ENCODE measurements around the gene PJA1. TPM values are rescaled to one million over a fixed set of nuclear protein-coding genes. Genes with fewer than 3 reads are reported as not detected.

Gene PJA1
- 10 to 100 TPM; 14.1 to 16.0 (median 14.9) TPM for total RNA-seq

DNA sequence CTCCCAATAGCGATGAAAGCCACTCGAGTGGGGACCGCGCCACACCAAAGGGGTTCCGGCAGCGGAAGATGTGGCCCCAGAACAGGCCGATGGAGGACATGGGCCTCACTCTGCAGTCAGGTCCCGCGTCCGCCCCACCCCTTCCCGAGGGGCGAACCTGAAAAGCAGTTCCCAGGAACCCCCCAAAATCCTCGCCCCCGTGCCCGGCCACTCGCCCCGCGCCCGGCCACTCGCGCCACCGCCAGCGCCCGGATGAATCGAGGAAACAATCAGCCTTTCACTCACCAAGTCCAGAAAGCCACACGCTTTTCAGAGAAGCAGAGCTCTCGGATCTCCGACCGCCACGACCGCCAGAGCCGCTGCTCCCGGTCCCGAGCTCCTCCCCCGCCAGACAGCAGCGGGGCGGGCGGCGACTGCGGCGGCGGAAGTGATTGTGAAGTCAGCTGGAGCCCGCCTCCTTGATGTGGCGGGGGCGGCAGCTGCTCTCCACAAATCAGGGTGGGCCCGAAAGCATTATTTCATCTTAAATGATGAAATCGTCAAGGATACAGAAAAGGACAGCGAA, at the start of gene PJA1:
TSS of gene PJA1 (minus strand) at position 367 of the 565 bp plus-strand sequence. CDS start 2,380 bp downstream, outside the sequence.
- H3K4me1 Mint-ChIP-seq (ENCODE audit: low read depth): peaks cover 28% of the 10 kb centered on the region
- peak within 1 kb of the TSS; percentile 87 for H3K4me3 Mint-ChIP-seq
- H3K9me3 Mint-ChIP-seq: no peaks in the 10 kb centered on the region
- H3K27me3 Mint-ChIP-seq (ENCODE audit: low read depth): no peaks in the 10 kb centered on the region
- ATAC-seq: peak; percentile 79 to 89
- peaks cover 10% of the 10 kb centered on the region for H3K36me3 Mint-ChIP-seq (ENCODE audit: insufficient read depth)
- DNase-seq: peak; percentile 62

- Mint-ChIP-seq H3K27me3 (ENCODE audit: low read depth) (no peaks in the 10 kb centered on the region), H3K36me3 (ENCODE audit: insufficient read depth) (no peaks in the 10 kb centered on the region)
These were observed 49.2 kb upstream of the PJA1 start for GRCh38 chrX:69214463-69214862.

GRCh38 chrX:69211701-69212100, 46.4 kb upstream of the PJA1 start:
- Mint-ChIP-seq H3K4me1 (ENCODE audit: low read depth) (no peaks in the 10 kb centered on the region), H3K4me3 (no peak overlapping the region), H3K9me3 (no peaks in the 10 kb centered on the region), H3K36me3 (ENCODE audit: insufficient read depth) (no peaks in the 10 kb centered on the region), H3K27me3 (ENCODE audit: low read depth) (no peaks in the 10 kb centered on the region)
- ATAC-seq (no peak), DNase-seq (no peak)

More at GRCh38 chrX:69214463-69214862, 49.2 kb upstream of the PJA1 start:
- Mint-ChIP-seq H3K4me3 (no peak overlapping the region), H3K4me1 (ENCODE audit: low read depth) (no peaks in the 10 kb centered on the region), H3K9me3 (no peaks in the 10 kb centered on the region)
- ATAC-seq: no peak
- no peak for DNase-seq

DNA sequence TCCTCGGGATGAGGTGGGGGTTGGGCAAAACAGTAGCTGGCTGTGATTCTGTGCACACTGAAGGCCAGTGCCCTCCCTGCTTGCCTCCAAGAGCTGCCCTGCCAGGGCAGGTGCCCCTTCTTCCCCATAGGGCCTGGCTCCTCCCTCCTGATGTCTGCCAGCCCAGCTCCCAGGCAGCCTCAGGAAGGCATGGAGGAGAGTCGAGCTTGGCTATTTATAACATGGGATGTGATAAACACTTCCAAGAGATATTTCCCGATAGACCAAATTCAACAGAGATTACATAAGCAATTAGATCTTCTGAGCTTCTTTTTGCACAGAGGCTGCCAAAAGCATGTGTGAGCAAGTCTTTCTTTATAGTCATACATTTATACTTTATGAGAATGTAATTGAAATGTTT, 45.3 kb upstream of the PJA1 start:
- ATAC-seq (no peak), DNase-seq (no peak)
- no peak overlapping the region for H3K4me3 Mint-ChIP-seq
- no peaks in the 10 kb centered on the region for H3K9me3 Mint-ChIP-seq
- no peaks in the 10 kb centered on the region for H3K36me3 Mint-ChIP-seq (ENCODE audit: insufficient read depth)
- H3K27me3 Mint-ChIP-seq (ENCODE audit: low read depth): no peaks in the 10 kb centered on the region
- no peaks in the 10 kb centered on the region for H3K4me1 Mint-ChIP-seq (ENCODE audit: low read depth)

- Mint-ChIP-seq H3K4me3 (no peak overlapping the region), H3K27me3 (ENCODE audit: low read depth) (no peaks in the 10 kb centered on the region), H3K4me1 (ENCODE audit: low read depth) (no peaks in the 10 kb centered on the region), H3K36me3 (ENCODE audit: insufficient read depth) (no peaks in the 10 kb centered on the region), H3K9me3 (no peaks in the 10 kb centered on the region)
- ATAC-seq (no peak), DNase-seq (no peak)
These were observed 42.0 kb upstream of the PJA1 start for GRCh38 chrX:69207216-69207615.

DNA sequence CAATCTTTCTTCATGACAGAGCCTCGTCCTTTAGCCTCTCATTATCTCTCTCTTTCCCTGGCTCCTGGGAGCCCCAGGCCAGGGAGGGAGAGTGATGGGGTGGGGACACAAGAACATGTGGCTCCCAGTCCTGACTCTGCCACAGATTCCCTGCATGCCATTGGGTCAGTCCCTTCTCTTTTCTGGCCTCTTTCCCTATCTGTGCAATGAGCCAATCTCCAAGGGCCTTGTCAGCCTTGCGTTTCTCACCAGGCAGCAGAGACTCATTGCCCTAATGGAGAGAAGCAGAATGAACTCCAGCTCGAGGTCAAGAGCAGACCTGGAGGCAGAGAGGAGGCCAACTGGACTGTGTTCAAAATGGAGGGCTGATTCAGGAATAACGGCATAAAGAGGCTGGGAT, 38.4 kb upstream of the PJA1 start:
- H3K4me3 Mint-ChIP-seq: no peak overlapping the region
- no peak for ATAC-seq
- no peaks in the 10 kb centered on the region for H3K9me3 Mint-ChIP-seq
- H3K36me3 Mint-ChIP-seq (ENCODE audit: insufficient read depth): no peaks in the 10 kb centered on the region
- no peak for DNase-seq
- no peaks in the 10 kb centered on the region for H3K4me1 Mint-ChIP-seq (ENCODE audit: low read depth)
- H3K27me3 Mint-ChIP-seq (ENCODE audit: low read depth): no peaks in the 10 kb centered on the region

GRCh38 chrX:69197690-69198089, 32.4 kb upstream of the PJA1 start:
- Mint-ChIP-seq H3K4me1 (ENCODE audit: low read depth) (no peaks in the 10 kb centered on the region), H3K4me3 (no peak overlapping the region), H3K9me3 (no peaks in the 10 kb centered on the region), H3K27me3 (ENCODE audit: low read depth) (no peaks in the 10 kb centered on the region), H3K36me3 (ENCODE audit: insufficient read depth) (no peaks in the 10 kb centered on the region)
- DNase-seq (no peak), ATAC-seq (no peak)

GRCh38 chrX:69196666-69197065, 31.4 kb upstream of the PJA1 start:
- Mint-ChIP-seq H3K4me1 (ENCODE audit: low read depth) (no peaks in the 10 kb centered on the region), H3K27me3 (ENCODE audit: low read depth) (no peaks in the 10 kb centered on the region), H3K9me3 (no peaks in the 10 kb centered on the region), H3K36me3 (ENCODE audit: insufficient read depth) (no peaks in the 10 kb centered on the region), H3K4me3 (no peak overlapping the region)
- no peak for ATAC-seq
- DNase-seq: no peak

GRCh38 chrX:69195810-69196209, 30.6 kb upstream of the PJA1 start:
- no peaks in the 10 kb centered on the region for H3K4me1 Mint-ChIP-seq (ENCODE audit: low read depth)
- H3K36me3 Mint-ChIP-seq (ENCODE audit: insufficient read depth): no peaks in the 10 kb centered on the region
- no peaks in the 10 kb centered on the region for H3K9me3 Mint-ChIP-seq
- no peak for DNase-seq
- no peak for ATAC-seq
- H3K27me3 Mint-ChIP-seq (ENCODE audit: low read depth): no peaks in the 10 kb centered on the region
- no peak overlapping the region for H3K4me3 Mint-ChIP-seq

DNA sequence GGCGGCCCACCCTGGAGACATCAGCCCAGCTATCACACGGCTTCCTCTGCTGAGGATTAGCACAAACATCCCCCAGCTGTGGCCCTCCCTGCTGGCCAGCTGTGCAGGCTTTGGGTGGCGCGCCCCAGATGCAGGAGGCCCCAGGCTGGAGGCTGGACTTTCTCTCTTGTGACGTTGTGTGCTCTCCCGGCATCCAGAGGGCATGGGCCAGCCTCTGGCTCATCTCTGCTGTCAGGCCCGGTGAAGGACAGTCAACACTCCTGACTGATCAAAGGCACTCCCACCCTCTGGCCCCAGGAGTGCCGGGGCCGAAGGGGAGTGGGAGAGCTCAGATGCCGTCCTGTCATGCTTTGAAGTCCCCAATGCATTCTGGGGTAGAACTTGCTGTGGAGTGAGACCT, 29.9 kb upstream of the PJA1 start:
- H3K36me3 Mint-ChIP-seq (ENCODE audit: insufficient read depth): no peaks in the 10 kb centered on the region
- no peaks in the 10 kb centered on the region for H3K27me3 Mint-ChIP-seq (ENCODE audit: low read depth)
- ATAC-seq: no peak
- H3K4me3 Mint-ChIP-seq: no peak overlapping the region
- H3K9me3 Mint-ChIP-seq: no peaks in the 10 kb centered on the region
- DNase-seq: no peak
- H3K4me1 Mint-ChIP-seq (ENCODE audit: low read depth): no peaks in the 10 kb centered on the region

GRCh38 chrX:69192603-69193002, 27.4 kb upstream of the PJA1 start:
- Mint-ChIP-seq H3K36me3 (ENCODE audit: insufficient read depth) (no peaks in the 10 kb centered on the region), H3K9me3 (no peaks in the 10 kb centered on the region), H3K4me1 (ENCODE audit: low read depth) (no peaks in the 10 kb centered on the region), H3K27me3 (ENCODE audit: low read depth) (no peaks in the 10 kb centered on the region), H3K4me3 (no peak overlapping the region)
- DNase-seq (no peak), ATAC-seq (no peak)

GRCh38 chrX:69189576-69190371, 24.5 kb upstream of the PJA1 start:
- no peak for DNase-seq
- ATAC-seq: no peak
- H3K27me3 Mint-ChIP-seq (ENCODE audit: low read depth): no peaks in the 10 kb centered on the region
- no peaks in the 10 kb centered on the region for H3K36me3 Mint-ChIP-seq (ENCODE audit: insufficient read depth)
- no peak overlapping the region for H3K4me3 Mint-ChIP-seq
- no peaks in the 10 kb centered on the region for H3K9me3 Mint-ChIP-seq
- H3K4me1 Mint-ChIP-seq (ENCODE audit: low read depth): no peaks in the 10 kb centered on the region

DNA sequence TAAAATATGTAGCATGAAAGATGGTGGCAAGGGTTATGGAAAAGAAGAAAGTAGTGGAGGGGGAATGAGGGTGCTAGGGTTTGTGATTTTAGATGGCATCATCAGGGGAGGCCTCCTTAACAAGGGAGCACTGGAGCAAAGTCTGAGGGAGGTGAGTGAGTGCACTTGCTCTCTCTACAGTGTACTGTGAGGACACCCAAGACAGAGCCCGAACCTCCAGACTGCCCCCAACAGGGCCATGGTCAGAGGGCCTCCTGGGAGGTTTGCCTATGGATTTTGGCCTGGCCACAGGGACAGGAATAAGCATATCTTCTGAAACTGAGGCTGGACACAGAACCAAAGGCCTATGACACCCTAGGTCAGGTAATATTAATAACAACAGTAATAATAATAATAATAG, 21.4 kb upstream of the PJA1 start:
- H3K36me3 Mint-ChIP-seq (ENCODE audit: insufficient read depth): no peaks in the 10 kb centered on the region
- H3K27me3 Mint-ChIP-seq (ENCODE audit: low read depth): no peaks in the 10 kb centered on the region
- no peak overlapping the region for H3K4me3 Mint-ChIP-seq
- DNase-seq (no peak), ATAC-seq (no peak)
- no peaks in the 10 kb centered on the region for H3K9me3 Mint-ChIP-seq
- no peaks in the 10 kb centered on the region for H3K4me1 Mint-ChIP-seq (ENCODE audit: low read depth)

GRCh38 chrX:69185886-69186285, 20.6 kb upstream of the PJA1 start:
- peaks cover 4% of the 10 kb centered on the region for H3K27me3 Mint-ChIP-seq (ENCODE audit: low read depth)
- no peak for ATAC-seq
- no peaks in the 10 kb centered on the region for H3K36me3 Mint-ChIP-seq (ENCODE audit: insufficient read depth)
- no peaks in the 10 kb centered on the region for H3K9me3 Mint-ChIP-seq
- no peak overlapping the region for H3K4me3 Mint-ChIP-seq
- DNase-seq: no peak
- H3K4me1 Mint-ChIP-seq (ENCODE audit: low read depth): no peaks in the 10 kb centered on the region

DNA sequence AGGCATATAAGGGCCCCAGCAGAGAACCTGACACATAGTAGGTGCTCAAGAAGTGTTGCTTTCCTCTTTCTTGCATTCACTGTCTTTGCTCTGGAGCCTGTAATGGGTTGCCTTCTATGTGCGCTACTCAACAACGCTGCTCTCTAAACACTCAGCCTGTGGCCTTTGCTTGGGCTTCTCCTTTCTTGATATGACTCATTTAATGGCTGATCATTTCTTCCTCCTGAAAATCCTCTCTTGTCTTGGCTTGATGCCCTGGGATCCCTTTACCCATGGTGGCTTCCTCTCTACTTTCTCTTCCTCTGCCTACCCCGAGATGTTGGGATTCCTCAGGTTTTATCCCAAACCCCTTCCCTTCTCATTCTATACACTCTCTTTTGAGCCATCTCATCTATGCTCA, 19.9 kb upstream of the PJA1 start:
- no peak for DNase-seq
- no peak for ATAC-seq
- Mint-ChIP-seq H3K4me1 (ENCODE audit: low read depth) (no peaks in the 10 kb centered on the region), H3K4me3 (no peak overlapping the region), H3K27me3 (ENCODE audit: low read depth) (peaks cover 10% of the 10 kb centered on the region), H3K9me3 (no peaks in the 10 kb centered on the region), H3K36me3 (ENCODE audit: insufficient read depth) (no peaks in the 10 kb centered on the region)
